A673 (cell line): Measurements from ENCODE around the gene CLDN16.

Experiments used
- EZH2 ChIP-seq: fragments of 200-600 bp; sonication (generic); IDR thresholded peaks from 2 replicates; pipeline ENCODE4 v1.6.1; 2017; ENCODE audit warnings: borderline replicate concordance, low read depth, mild to moderate bottlenecking, mixed read lengths, antibody characterized with exemption, low read length; ENCODE audit not compliant: poor library complexity, severe bottlenecking
- TF ChIP-seq, protein P1 (sequence below): fragments of 300-800, 200-600 bp; sonication (generic); conservative IDR thresholded peaks from 2 replicates; pipeline ENCODE4 v1.5.1; 2017; ENCODE audit warnings: low read depth, mild to moderate bottlenecking, antibody characterized with exemption, low read length, moderate library complexity, mixed read lengths

DNA sequence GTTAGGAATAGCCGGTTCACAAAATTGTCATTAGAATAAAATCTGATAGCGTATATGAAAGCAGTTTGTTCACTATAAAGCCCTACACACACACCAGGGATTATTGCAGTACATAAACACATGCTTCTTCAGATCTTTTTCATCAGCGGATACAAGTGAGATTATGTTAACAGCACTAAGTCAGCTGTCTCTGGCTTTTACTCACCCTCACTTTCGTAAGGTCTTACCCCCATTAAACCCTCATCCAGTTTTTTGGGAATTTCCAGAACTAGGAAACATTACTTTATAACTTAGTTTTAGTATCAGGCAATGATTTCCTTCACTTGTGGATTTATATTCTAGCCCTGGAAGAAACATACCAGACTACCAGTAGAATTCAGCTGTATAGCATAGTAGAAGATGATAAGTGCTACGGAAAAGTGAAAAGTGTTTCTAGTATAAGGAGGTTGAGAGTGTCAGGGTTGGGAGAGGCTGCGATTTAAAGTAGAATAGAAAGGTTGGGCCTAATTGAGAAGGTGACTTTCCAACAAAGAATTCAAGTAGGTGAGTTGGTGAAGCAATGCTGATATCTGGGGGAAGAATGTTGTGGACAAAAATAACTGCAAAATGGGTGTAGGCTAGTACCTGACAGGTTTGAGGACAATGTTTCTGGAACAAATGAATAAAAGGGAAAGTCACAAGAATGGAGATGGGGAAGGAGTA lies 39.0 kb downstream of the CLDN16 start:
- TF ChIP-seq, protein P1, sequence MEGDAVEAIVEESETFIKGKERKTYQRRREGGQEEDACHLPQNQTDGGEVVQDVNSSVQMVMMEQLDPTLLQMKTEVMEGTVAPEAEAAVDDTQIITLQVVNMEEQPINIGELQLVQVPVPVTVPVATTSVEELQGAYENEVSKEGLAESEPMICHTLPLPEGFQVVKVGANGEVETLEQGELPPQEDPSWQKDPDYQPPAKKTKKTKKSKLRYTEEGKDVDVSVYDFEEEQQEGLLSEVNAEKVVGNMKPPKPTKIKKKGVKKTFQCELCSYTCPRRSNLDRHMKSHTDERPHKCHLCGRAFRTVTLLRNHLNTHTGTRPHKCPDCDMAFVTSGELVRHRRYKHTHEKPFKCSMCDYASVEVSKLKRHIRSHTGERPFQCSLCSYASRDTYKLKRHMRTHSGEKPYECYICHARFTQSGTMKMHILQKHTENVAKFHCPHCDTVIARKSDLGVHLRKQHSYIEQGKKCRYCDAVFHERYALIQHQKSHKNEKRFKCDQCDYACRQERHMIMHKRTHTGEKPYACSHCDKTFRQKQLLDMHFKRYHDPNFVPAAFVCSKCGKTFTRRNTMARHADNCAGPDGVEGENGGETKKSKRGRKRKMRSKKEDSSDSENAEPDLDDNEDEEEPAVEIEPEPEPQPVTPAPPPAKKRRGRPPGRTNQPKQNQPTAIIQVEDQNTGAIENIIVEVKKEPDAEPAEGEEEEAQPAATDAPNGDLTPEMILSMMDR = no peak
- TF ChIP-seq EZH2 = no peak
